ENCODE measurements around the gene PLA2G4C.

Gene PLA2G4C, protein sequence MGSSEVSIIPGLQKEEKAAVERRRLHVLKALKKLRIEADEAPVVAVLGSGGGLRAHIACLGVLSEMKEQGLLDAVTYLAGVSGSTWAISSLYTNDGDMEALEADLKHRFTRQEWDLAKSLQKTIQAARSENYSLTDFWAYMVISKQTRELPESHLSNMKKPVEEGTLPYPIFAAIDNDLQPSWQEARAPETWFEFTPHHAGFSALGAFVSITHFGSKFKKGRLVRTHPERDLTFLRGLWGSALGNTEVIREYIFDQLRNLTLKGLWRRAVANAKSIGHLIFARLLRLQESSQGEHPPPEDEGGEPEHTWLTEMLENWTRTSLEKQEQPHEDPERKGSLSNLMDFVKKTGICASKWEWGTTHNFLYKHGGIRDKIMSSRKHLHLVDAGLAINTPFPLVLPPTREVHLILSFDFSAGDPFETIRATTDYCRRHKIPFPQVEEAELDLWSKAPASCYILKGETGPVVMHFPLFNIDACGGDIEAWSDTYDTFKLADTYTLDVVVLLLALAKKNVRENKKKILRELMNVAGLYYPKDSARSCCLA

DNA sequence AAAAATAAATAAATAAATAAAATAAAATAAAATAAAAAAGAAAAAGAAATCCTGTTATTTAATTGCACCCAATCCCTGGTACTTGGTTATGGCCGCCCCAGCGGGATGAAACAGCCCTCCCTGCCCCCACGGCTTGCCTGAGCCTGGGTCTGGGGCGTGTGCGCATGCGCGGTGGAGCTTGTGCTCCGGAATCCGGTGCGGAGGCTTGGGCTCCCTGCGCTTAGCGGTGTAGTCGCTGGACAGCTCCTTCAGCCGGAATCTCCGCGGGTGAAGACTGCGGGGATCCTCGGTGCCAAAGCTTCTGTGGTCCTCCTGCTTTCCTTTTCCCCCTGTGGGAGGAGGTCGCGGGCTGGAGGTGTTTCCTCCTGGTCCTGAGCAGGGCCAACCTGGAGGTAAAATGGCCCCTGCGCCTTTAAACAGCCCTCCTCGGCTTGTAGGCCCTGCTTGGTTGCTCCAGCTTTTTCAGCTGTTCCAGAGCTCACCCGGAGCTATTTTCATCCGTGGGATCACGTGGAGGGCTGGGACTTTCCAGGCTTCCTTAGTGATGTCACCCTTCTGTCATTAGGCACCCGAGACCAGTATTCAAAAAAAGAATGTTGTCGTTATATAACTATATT, at the start of gene PLA2G4C:
TSS of gene PLA2G4C (minus strand) at position 468 of the 617 bp plus-strand sequence. CDS start 4,288 bp downstream, outside the sequence.
- H3K4me3 ChIP-seq (ENCODE audit: control insufficient read depth, low read depth, low read length) = peak within 1 kb of the TSS; percentile 73
- peak; percentile 87 for DNase-seq (ENCODE audit: low read depth)
- TF ChIP-seq, protein P1, sequence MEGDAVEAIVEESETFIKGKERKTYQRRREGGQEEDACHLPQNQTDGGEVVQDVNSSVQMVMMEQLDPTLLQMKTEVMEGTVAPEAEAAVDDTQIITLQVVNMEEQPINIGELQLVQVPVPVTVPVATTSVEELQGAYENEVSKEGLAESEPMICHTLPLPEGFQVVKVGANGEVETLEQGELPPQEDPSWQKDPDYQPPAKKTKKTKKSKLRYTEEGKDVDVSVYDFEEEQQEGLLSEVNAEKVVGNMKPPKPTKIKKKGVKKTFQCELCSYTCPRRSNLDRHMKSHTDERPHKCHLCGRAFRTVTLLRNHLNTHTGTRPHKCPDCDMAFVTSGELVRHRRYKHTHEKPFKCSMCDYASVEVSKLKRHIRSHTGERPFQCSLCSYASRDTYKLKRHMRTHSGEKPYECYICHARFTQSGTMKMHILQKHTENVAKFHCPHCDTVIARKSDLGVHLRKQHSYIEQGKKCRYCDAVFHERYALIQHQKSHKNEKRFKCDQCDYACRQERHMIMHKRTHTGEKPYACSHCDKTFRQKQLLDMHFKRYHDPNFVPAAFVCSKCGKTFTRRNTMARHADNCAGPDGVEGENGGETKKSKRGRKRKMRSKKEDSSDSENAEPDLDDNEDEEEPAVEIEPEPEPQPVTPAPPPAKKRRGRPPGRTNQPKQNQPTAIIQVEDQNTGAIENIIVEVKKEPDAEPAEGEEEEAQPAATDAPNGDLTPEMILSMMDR (conservative IDR thresholded peaks at IDR 0.05; ENCODE audit: control insufficient read depth, insufficient read depth, low read depth, low read length) = no peak

DNA sequence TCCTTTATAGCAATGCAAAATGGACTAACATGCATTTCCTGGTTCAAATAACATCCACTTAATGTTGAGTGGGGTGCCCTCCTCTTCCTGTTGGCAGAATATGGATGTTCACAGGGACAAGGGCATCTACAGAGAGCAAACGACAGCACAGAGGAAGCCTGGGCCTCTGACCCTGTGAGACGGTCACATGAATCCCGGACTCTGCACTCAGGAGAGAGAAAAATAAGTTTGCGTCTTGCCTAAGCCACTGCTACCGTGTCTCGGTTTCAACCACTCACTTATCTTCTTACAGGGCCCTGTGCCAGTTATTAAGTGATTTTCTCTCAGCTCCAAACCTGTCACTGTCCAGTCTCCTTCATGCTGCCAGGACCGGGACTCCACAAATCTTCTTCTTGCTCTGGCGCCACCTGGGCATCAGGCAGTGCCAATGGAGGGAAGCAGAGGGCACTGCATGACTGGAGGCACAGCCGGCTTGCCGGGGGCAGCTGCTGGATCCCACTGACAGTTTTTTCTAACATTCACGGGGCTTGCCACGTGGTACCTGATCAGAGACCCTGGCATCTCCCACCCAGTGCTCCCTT, 47.7 kb upstream of the PLA2G4C start:
- H3K4me3 ChIP-seq (ENCODE audit: control insufficient read depth, low read depth, low read length) = no peak overlapping the region
- no peak for DNase-seq (ENCODE audit: low read depth)
- TF ChIP-seq, protein P1 (conservative IDR thresholded peaks at IDR 0.05; ENCODE audit: control insufficient read depth, insufficient read depth, low read depth, low read length) = no peak

DNA sequence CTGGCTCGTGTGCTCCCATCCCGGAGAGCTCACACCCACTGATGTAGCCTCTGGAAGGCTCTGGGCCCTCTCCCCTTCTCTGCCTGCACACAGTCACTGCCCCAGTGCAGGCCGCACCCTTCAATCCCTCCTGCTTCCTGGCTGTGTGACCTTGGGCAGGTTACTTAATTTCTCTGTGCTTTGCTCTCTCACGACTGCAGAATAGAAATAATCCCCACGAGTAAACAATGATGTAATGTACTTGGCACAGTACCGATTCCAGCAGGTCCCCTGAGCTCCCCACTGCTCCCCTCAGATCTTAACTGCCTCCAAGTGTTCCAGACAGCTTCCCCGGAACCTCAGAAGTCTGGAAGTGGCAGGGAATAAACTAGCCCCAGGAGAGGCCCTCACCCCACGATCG, 43.4 kb upstream of the PLA2G4C start:
- no peak for DNase-seq (ENCODE audit: low read depth)
- no peak overlapping the region for H3K4me3 ChIP-seq (ENCODE audit: control insufficient read depth, low read depth, low read length)
- TF ChIP-seq, protein P1 (conservative IDR thresholded peaks at IDR 0.05; ENCODE audit: control insufficient read depth, insufficient read depth, low read depth, low read length) = no peak

DNA sequence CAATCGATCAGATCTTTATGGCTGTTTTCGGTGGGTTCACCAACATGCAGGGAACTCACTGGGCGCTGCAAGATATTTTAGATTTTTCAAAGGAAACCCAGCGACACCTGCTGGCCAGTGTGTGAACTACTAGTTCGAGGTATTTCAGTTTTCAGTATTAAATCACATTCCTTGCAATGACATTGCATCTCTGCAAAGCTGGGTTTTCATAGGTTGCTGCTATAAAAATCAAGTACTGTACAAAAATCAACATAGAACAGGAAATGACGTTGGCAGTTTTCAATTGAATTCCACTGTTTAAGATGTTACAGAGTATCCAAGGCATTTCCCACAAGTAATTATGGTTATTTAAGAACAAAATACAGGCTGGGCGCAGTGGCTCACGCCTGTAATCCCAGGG, 41.9 kb upstream of the PLA2G4C start:
- peak; percentile 56 for DNase-seq (ENCODE audit: low read depth)
- TF ChIP-seq, protein P1 (conservative IDR thresholded peaks at IDR 0.05; ENCODE audit: control insufficient read depth, insufficient read depth, low read depth, low read length) = peak; percentile 75
- no peak overlapping the region for H3K4me3 ChIP-seq (ENCODE audit: control insufficient read depth, low read depth, low read length)

DNA sequence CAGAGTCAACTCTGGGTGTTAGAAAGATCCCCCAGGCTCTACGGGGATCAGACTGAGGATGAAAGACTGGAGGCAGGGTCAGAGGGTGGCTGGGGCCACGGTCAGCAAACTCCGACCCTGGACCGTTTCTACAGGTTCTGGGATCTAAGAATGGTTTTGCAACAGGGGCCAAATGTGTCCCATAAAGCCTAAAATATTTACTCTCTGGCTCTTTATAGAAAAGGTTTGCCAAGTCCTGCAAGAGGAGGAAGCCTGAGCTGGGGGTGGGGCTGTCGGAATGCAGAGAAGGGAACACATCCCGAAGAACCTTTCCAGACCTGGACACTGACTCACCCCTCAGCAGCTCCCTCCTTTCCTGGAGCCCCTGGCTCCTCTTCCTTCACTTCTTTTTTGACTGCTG, 38.8 kb upstream of the PLA2G4C start:
- TF ChIP-seq, protein P1 (conservative IDR thresholded peaks at IDR 0.05; ENCODE audit: control insufficient read depth, insufficient read depth, low read depth, low read length) = no peak
- H3K4me3 ChIP-seq (ENCODE audit: control insufficient read depth, low read depth, low read length) = no peak overlapping the region
- no peak for DNase-seq (ENCODE audit: low read depth)

DNA sequence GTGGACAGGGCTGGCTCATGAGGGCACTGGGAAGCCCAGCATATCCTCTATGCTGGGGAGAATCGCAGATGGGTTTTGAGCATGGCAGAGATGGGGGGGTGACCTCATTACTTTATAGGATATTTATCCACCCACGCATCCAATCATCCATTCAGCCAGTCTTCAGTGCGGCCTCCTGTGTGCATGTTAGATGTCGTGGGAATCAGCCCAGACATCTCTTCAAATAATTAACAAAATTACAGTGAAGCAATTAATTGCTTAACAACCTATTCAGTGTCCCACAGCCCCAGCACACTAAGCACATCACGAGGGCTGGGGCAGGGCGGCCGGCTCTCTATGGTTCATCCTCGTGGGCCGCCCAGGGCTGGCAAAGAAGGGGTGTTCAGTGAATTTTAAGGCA, 38.0 kb upstream of the PLA2G4C start:
- no peak overlapping the region for H3K4me3 ChIP-seq (ENCODE audit: control insufficient read depth, low read depth, low read length)
- TF ChIP-seq, protein P1 (conservative IDR thresholded peaks at IDR 0.05; ENCODE audit: control insufficient read depth, insufficient read depth, low read depth, low read length) = no peak
- no peak for DNase-seq (ENCODE audit: low read depth)

Data from fibroblast of mammary gland (primary cell).